ENCODE measurements around the gene GLG1.
A peak's percentile ranks its signal among the peaks of the same experiment; 100 is the strongest.

GLG1 gene

DNA sequence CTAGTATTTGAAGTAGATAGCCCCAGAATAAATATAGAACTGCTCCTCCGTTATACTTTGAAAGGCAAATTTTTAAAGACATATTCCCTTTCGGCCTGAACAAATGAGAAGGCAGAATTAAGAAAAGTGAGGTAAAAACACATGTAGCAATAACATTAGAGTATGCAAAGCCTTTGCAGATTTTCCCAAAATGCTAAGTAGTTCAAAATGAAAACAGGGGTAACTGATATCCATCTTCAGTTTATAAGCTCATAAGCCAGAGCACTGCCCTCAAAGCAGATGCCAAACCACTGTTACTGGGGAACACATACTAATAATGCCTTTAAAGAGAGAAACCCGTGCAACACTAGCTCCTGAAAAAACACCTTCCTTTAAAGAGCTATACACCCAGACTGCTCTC lies 134.4 kb downstream of the GLG1 start:
- no peak for DNase-seq (ENCODE audit: low read depth)

DNA sequence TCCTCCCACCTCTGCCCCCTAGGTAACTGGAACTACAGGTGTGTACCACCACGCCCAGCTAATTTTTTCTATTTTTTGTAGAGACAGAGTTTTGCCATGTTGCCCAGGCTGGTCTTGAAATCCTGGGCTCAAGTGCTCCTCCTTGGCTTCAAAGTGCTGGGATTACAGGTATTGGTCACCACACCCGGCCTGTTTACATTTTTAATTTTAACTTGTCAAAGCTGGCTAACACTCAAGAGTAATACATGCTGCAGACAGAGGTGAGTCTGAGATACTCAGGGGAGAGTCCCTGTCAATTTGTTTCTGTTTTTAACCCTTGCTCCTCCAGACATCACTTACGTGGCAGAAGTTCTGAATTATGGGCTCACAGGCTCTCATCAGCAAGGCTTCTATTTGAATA lies 134.9 kb downstream of the GLG1 start:
- DNase-seq (ENCODE audit: low read depth): no peak

DNA sequence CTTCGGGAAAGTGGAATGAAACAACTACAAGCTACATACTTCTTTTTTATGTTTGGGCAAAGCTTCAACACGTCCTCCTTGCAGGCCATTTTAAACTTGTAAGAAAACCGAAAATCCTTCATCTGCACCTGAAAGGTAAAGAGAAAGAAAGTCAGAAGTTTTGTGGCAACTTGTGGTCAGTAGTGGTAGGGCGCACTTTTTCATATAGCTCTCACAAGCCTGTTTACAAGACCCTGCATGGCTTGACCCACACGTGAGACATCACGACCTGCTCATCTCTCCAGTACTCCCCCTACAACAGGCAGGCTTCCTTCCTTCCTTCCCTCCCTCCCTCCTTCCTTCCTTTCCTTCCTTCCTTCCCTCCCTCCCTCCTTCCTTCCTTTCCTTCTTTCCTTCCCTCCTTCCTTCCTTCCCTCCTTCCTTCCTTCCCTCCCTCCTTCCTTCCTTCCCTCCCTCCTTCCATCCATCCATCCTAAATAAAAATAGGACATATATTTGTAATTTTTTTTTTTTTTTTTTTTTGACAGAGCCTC lies 136.9 kb downstream of the GLG1 start:
- no peak for DNase-seq (ENCODE audit: low read depth)

DNA sequence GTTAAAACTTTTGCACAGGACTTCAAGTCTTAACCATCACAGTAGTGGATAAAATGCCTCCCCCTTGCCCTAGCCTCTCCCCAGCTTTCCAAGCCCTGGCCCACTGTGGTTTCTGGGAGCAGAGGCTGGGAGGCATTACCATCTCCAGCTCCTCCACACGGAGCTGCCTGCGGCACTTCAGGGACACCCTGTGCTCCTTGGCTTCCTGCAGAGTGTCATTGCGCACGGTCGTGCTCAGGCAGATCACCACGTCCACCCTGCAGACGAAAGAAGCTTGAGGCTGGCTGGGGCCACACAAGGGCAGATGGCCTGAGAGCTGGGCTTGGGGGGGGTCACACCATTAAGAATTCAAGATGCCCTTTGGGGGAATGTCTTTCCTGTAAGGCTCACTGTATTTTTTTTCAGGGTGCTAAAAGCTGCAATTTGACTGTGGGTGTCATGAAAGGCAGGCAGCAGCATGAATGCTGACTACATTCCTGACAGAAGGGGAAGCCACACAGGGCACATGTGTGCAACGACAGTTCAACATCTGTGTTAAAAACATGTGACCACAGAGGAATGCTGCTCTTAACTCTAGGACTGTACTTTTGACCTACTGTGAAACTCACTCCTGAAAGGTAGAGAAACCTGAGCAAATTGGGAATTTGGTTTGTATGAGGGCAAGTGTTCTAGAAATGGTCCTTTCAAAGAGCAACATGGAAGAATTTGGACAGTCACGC lies 137.9 kb downstream of the GLG1 start:
- DNase-seq (ENCODE audit: low read depth): no peak

DNA sequence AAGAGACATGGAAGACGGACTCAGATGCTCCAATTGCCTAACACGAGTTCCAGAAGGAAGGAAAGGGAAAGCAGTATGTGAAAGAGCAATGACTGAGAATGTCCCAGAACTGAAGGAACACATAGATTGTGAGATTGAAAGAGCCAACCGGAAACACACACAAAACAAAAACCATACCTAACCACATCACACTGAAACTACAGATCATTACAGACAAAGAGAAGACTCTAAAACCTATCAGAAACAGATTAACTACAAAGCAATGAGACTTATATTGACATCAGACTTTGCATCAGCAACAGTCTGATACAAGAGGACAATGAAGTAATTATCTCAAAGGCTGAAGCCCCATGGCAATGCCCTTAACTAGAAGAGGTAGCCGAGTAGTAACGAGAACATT lies 140.0 kb downstream of the GLG1 start:
- DNase-seq (ENCODE audit: low read depth): no peak

DNA sequence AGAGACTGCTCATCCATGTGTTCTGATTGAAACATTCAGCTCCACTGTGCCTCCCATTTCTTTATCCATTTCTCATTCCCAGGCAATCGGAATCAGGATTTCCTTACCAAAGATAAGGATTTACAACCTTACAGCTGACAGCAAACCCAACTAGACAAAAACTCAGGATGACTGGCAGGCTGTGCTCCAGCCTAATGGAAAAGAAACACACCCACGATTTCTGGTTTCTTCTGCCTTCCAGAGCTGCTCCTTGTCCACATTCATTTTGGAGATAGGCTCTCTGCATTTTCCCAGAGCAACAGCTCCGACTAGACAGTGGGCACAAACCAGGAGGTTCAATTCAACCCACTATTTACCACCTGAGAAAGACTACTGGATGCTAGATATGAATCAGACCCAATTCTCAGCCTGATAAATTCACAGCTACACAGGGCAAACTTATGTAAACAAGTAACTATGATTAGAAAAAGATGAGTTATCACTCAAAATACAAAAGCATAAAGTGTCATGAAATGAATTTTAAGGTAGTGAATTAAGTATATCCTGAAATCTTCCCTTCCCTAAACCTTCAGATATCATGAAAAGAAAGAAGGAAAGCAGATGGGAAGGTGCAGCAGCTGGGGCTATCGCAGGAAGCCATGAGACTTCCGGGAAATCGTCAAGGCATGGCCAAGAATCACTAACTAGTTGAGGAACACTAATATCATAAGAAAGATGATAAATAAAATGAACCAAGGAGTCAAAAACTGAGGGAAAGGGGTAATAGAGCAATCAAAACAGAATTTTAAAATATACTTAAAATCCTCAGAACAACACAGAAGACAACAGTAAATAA lies 140.8 kb downstream of the GLG1 start:
- no peak for DNase-seq (ENCODE audit: low read depth)

DNA sequence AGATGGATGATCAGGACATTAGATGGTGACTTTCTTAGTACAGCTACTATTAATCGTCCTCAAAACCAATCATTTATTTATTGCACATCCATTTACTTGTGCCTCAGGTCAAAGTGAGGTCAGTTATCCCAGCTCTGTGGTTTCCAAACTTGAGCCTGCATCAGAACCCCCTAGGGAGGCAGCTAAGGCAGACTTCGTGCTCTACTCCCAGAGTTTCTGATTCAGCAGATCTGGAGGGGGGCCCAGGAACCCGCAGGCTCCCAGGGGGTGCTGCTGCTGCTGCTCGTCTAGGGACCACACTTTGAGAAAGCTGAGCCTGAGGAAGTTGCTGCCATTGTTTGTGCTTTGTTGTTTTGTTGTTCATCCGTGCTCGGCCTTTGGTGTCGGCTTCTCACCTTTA lies 141.6 kb downstream of the GLG1 start:
- DNase-seq (ENCODE audit: low read depth): no peak

DNA sequence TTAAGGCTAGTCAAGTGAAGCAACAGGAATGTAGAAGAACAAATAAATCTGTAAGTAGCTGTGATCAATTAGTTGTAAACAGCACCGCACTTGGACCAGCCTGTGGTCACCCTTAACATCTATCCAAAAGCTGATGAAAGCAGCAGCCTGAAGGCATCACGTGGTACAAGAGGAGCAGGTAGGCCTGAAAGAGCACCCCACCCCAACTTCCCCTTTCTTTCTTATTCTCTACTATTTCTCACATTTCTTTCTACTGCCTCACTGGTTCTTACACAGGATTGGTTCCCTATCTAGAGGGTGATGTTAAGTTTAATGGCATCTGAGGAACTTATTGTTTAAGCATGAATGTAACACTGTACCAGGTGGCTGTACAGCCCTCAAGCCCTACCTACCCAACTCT lies 143.0 kb downstream of the GLG1 start:
- DNase-seq (ENCODE audit: low read depth): no peak

DNA sequence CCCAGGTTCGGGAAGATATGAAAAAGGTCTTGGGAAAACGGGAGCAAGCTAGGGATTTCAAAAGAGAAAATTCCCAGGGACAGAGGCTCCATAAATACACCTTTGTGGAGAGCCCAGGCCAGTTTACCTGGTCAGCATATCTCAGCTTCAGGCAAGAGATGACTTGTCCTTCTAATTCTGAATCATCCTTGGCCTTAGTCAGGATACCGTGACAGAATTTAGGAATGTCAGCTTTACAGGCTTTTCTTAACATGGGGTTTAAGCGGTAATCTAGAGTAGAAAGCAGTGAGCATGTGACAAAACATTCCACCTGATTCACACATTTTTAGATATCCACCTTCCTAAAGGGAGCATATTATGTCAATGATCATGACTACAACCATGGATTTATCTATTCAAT lies 144.6 kb downstream of the GLG1 start:
- no peak for DNase-seq (ENCODE audit: low read depth)

DNA sequence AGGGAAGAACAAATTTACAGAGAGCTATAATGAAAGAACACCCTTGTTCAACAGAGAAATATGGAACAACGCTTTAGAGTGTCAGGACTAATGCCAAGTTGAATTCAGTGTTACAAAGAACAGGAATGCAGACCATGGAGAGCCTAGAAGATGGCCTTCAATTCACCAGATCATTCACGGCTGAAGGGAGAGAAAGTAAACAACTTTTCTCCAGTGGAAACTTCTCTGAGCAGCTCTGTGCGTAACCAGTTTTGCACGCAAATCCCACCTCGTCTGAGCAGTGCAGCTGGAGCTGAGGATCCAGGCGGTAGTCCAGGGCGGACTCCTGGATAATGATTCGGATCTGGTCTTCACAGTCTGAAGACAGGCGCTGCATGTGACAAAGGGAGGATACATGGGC lies 145.1 kb downstream of the GLG1 start:
- peak; percentile 38 for DNase-seq (ENCODE audit: low read depth)

DNA sequence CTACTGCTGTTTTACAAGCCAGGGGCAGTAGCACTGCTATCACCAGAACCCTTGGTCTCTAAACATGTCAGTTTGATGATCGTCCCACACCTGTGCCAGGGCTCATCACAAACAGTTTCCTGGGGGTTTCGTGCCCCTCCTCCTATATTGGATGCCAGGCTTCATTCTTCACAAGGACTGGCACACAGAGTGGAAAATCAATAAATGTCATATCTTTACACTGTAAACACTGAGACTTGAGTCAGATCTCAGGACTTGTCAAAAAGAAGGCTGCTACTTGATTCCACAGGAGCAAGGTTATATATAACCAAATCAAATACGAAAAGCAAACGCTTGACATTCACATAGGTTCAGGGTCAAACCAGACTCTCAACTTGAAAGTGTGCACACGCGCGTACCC lies 146.4 kb downstream of the GLG1 start:
- no peak for DNase-seq (ENCODE audit: low read depth)

DNA sequence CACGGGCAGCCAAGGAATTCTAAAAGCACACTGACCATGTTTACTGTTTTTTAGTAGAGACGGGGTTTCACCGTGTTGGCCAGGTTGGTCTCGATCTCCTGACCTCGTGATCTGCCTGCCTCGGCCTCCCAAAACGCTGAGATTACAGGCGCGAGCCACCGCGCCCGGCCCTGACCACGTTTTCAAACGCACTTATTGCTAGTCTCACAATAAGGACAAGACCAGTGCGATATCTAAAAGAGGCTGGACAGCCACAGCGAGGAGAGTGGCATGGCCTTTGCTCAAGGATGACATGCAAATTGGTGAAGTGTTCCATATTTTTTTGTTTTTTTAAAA lies 150.7 kb downstream of the GLG1 start:
- no peak for DNase-seq (ENCODE audit: low read depth)

DNA sequence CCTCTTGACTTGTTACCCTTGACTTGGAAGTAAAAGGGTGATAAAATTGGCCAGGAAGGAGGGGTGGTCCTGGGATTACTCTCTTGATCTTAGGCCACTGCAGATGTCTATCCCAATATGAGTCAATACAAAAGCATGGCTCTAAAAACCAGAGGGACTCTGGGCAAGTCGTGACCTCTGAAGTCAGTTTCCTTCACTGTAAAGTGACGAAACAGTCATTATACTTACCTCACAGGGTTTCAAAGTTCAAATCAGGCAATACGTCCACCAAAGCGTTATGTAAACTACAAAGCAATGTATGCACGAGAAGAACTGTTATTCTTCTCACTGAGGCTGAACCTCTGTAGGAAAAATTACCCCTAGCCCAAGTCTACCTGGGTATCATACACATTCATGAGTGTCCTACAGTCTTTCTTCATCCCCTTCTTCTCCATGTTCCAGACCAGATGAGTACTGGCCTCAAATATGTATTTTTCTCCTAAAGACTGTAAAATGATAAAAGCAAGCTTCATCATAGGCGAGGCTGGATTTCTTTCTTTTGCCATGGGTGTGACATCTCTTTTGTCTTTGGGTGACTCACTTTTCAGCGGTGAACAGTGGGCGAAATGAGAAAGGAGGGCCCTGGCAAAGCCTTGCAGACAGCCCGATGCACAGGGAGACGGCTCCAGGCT lies 151.2 kb downstream of the GLG1 start:
- peak; percentile 82 for DNase-seq (ENCODE audit: low read depth)

DNA sequence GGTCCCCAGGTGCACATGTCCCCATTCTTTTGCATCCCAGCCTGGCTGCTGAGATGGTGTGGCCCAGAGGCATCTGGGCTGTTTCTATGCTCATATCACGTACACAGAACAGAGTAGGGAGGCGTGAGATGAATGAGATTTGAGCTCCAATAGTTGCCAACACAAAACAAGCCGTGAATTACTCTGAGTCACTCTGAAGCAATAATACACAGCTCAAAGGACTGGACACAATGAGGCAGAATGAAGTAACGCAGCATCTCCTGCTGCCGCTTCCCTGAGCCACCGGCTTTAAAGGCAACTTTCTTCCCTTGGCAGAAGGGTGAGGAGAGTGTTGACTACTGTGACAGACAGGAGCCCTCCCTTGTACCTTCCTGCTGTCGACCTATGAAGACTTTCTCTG lies 151.7 kb downstream of the GLG1 start:
- DNase-seq (ENCODE audit: low read depth): peak; percentile 92

DNA sequence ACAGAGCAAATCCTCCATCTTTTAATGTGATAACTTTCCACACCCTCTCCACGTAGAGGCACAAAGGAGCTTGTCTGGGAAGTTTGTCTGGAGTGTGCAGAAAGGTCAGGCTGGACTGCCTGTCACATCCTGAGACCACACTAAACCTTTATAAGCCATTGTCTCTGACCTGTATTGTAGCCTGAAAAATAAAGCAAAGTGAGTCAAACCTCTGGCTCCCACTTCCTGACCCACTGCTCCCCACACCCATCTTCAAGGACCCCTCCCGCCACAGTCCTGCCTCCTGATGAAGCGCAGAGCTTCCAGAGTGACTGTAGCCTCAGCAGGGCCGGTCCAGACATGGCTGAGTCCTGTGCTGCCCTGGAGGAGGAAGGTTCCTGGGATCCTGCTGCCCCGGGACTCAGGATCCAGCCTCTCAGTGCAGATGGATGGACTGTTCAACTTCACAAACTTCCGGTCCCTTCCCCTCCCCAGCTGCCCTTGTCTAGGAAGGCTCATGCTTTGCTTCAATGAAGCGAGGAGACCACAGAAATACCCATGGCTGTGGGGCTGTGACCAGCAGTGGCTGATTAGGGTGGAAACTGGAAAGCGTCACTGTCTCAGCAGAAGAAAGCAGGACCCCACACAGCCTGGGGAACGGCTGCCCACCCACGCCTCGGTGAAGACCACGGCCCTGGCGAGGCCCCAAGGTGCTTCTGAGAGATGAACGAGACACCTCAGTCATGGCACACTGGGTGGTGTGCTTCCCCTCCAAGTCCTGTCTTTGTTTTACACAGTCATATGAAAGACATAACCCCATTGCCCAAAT lies 154.8 kb downstream of the GLG1 start:
- DNase-seq (ENCODE audit: low read depth): no peak

DNA sequence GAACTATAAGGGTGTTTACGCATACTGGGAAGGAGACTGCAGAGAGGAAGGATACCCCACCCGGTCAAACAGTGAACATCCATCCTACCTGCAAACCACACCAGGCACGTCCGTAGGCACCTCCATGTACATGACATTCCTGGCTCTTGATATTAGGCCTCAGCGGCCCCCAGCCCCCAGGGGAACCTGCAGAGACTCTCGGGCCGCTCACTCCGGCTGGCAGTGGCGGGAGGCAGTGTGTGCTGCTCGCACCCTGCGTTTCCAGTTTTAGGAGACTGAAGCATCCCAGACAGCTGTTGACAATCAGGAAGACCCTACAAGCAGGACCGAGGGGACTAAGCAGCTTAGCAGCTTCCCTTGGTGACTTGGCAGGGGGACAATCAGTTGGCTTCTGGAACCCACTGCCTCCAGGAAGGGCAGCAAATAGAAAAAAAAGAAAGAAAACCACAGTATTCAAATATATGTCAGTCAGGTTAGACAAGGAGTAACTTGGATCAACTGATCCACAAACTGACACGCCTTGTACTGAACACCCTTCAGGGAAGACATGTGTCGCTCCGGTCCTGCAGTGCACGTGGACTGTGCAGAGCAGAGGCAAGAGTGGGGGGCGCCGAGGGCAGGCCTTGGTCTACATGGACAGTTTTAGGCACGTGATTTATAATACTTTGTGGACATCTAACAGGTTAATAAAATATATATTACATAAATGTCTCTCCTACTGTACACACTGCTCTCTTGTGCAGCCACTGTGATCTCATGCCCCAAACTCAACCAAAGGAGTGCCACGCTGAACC lies 155.8 kb downstream of the GLG1 start:
- DNase-seq (ENCODE audit: low read depth): no peak

DNA sequence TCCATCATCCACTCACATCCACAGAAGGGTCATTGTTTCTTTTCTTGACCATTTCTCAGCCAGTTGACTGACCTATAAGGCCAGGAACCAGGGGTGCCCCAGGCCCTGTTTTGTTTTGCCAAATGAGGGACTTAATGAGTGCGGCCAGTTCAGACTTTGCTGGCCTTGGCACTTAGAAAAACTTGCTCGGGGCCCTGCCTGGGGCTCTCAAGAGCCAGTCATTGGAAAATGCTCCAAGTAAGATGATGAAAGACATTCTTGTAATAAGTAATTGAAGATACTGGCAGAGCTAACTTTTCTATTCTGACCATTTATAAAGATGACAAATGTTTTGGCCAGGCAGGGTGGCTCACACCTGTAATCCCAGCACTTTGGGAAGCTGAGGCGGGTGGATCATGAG lies 156.7 kb downstream of the GLG1 start:
- DNase-seq (ENCODE audit: low read depth): no peak

DNA sequence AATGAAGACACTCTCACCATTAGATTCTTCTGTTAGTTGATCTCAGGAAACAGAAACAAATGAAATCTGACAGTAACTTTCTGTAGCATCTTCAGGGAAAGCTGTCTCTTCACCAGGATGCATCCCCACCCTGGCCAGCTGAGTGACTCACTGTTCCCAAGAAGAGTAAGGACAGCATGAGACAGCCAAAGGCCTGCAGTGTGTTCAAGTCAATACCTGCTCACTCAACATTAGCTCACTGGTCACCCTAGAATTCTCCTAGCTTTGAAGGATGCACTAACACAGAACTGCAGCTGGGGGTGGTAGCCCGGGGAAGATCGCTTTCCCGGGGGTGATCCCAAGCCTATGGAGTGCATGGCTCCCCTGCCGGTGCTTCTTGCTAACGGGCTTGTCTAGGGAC lies 157.4 kb downstream of the GLG1 start:
- DNase-seq (ENCODE audit: low read depth): peak; percentile 46

DNA sequence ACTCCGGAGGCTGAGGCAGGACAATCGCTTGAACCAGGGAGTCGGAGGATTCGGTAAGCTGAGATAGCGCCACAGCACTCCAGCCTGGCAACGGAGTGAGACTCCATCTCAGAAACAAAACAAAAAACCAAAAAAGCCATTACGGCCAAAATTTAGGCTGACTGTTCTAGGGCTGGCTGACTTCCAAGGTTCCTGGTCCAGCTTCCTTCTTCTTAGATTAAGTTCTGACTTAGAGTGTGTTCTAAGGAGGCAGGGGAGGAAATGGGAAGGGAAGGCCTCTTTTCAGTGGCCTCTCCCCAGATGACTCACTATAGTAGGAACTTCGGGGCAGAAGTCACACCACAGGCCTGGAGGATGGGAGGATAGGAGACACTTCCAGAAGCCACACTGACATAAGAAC lies 157.9 kb downstream of the GLG1 start:
- peak; percentile 81 for DNase-seq (ENCODE audit: low read depth)

DNA sequence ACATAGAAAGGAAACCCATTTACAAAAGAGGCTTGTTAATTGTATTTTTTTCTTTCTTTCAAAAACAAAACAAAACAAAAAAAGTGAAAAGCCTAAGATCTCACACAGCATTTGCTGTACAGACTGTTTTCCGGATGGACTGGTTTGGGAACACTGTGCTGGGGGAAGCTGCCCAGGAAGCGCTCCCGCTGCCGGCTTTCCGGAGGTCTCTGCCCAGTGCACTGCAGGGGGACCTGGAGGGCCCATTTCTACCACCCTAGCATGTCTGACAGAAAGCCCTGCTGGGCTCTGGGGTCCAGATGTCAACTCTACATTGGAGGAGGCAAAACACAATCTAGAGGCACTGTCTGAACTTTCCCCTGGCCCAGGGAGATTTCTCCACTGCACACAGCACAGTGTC lies 159.3 kb downstream of the GLG1 start:
- no peak for DNase-seq (ENCODE audit: low read depth)

DNA sequence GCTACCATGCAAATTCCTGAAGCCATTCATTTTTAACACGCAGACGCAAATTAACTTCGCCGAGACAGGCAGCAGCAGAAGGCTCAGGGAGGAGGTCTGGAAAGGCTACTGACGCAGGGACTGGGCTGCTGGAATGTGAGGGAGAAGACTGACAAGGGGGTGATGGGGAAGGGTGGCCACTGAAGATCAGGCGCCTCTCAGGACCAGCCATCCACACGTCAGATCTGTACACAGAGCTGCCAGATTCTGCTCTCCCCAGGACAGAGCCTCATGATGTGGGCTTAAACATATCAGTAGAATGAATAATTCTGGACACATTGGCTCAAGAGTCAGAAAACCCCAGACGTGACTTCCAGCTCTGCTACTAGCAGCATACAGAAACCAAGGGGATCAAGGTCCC lies 160.0 kb downstream of the GLG1 start:
- no peak for DNase-seq (ENCODE audit: low read depth)
